ENCODE measurements around the gene LITAFD.
"Not testable (repeated sequence)": the region's sequence is repeated elsewhere in the genome, so short reads cannot be mapped to it uniquely, and the experiment has no call there.

LITAFD gene

GRCh38 chr16:8872071-8872470 is 10.1 kb upstream of the LITAFD start:
- no peaks in the 10 kb centered on the region for H3K27me3 ChIP-seq (ENCODE audit: control insufficient read depth, low read length)
- no peak overlapping the region for H3K27ac ChIP-seq (ENCODE audit: low read depth, low read length)
- peaks cover 11% of the 10 kb centered on the region for H3K79me2 ChIP-seq (ENCODE audit: control insufficient read depth, low read length)
- H3K9me2 ChIP-seq (replicated peaks; ENCODE audit: control insufficient read depth, low read length): no peaks in the 10 kb centered on the region
- H3K4me2 ChIP-seq (ENCODE audit: low read length): no peak overlapping the region
- H3K36me3 ChIP-seq (ENCODE audit: control insufficient read depth, low read length): peaks cover 10% of the 10 kb centered on the region
- peaks cover 35% of the 10 kb centered on the region for H3K4me1 ChIP-seq (ENCODE audit: control insufficient read depth, low read length)
- H3F3A ChIP-seq (ENCODE audit: control insufficient read depth, insufficient read depth): peaks cover 12% of the 10 kb centered on the region
- H4K20me1 ChIP-seq (ENCODE audit: control insufficient read depth, insufficient read depth, low read depth, low read length): no peaks in the 10 kb centered on the region
- H3K4me3 ChIP-seq (ENCODE audit: low read length): no peak overlapping the region
- no peaks in the 10 kb centered on the region for H3K9me3 ChIP-seq (ENCODE audit: control insufficient read depth, insufficient read depth, low read length)
- TF ChIP-seq CTCF (IDR thresholded peaks at IDR 0.05; ENCODE audit: low read depth, low read length, poor library complexity, severe bottlenecking) (no peak), EZH2phosphoT487 (IDR thresholded peaks at IDR 0.05; ENCODE audit: borderline replicate concordance, low read length) (no peak)

GRCh38 chr16:8872967-8873865 is 8.9 kb upstream of the LITAFD start:
- Histone ChIP-seq H3K36me3 (ENCODE audit: control insufficient read depth, low read length) (no peaks in the 10 kb centered on the region), H3K4me3 (ENCODE audit: low read length) (no peak overlapping the region), H3K9me2 (replicated peaks; ENCODE audit: control insufficient read depth, low read length) (no peaks in the 10 kb centered on the region), H3K27ac (ENCODE audit: low read depth, low read length) (no peak overlapping the region), H3K4me1 (ENCODE audit: control insufficient read depth, low read length) (peaks cover 32% of the 10 kb centered on the region), H4K20me1 (ENCODE audit: control insufficient read depth, insufficient read depth, low read depth, low read length) (no peaks in the 10 kb centered on the region), H3K79me2 (ENCODE audit: control insufficient read depth, low read length) (peaks cover under 1% of the 10 kb centered on the region; the same call in 1 of the 2 replicates), H3K9me3 (ENCODE audit: control insufficient read depth, insufficient read depth, low read length) (no peaks in the 10 kb centered on the region), H3K4me2 (ENCODE audit: low read length) (no peak overlapping the region), H3F3A (ENCODE audit: control insufficient read depth, insufficient read depth) (peaks cover 12% of the 10 kb centered on the region), H3K27me3 (ENCODE audit: control insufficient read depth, low read length) (no peaks in the 10 kb centered on the region)
- TF ChIP-seq CTCF (IDR thresholded peaks at IDR 0.05; ENCODE audit: low read depth, low read length, poor library complexity, severe bottlenecking) (peak; percentile 41), EZH2phosphoT487 (IDR thresholded peaks at IDR 0.05; ENCODE audit: borderline replicate concordance, low read length) (no peak)

GRCh38 chr16:8873866-8874195 is 8.3 kb upstream of the LITAFD start:
- H3K9me3 ChIP-seq (ENCODE audit: control insufficient read depth, insufficient read depth, low read length); H3K27ac ChIP-seq (ENCODE audit: low read depth, low read length); H4K20me1 ChIP-seq (ENCODE audit: control insufficient read depth, insufficient read depth, low read depth, low read length); H3K9me2 ChIP-seq (replicated peaks; ENCODE audit: control insufficient read depth, low read length); H3K4me3 ChIP-seq (ENCODE audit: low read length); H3K36me3 ChIP-seq (ENCODE audit: control insufficient read depth, low read length); H3K79me2 ChIP-seq (ENCODE audit: control insufficient read depth, low read length); H3K4me2 ChIP-seq (ENCODE audit: low read length); H3K27me3 ChIP-seq (ENCODE audit: control insufficient read depth, low read length): not testable (repeated sequence)
- peaks cover 32% of the 10 kb centered on the region for H3K4me1 ChIP-seq (ENCODE audit: control insufficient read depth, low read length)
- peaks cover 12% of the 10 kb centered on the region for H3F3A ChIP-seq (ENCODE audit: control insufficient read depth, insufficient read depth)

GRCh38 chr16:8874388-8874787 is 7.8 kb upstream of the LITAFD start:
- H3K79me2 ChIP-seq (ENCODE audit: control insufficient read depth, low read length): no peaks in the 10 kb centered on the region
- H3K27ac ChIP-seq (ENCODE audit: low read depth, low read length): no peak overlapping the region
- no peaks in the 10 kb centered on the region for H3K9me3 ChIP-seq (ENCODE audit: control insufficient read depth, insufficient read depth, low read length)
- no peaks in the 10 kb centered on the region for H3K27me3 ChIP-seq (ENCODE audit: control insufficient read depth, low read length)
- H3K9me2 ChIP-seq (replicated peaks; ENCODE audit: control insufficient read depth, low read length): no peaks in the 10 kb centered on the region
- no peaks in the 10 kb centered on the region for H3K36me3 ChIP-seq (ENCODE audit: control insufficient read depth, low read length)
- H4K20me1 ChIP-seq (ENCODE audit: control insufficient read depth, insufficient read depth, low read depth, low read length): no peaks in the 10 kb centered on the region
- H3F3A ChIP-seq (ENCODE audit: control insufficient read depth, insufficient read depth): peaks cover 12% of the 10 kb centered on the region
- peaks cover 29% of the 10 kb centered on the region for H3K4me1 ChIP-seq (ENCODE audit: control insufficient read depth, low read length)
- H3K4me2 ChIP-seq (ENCODE audit: low read length): no peak overlapping the region
- no peak overlapping the region for H3K4me3 ChIP-seq (ENCODE audit: low read length)
- TF ChIP-seq CTCF (IDR thresholded peaks at IDR 0.05; ENCODE audit: low read depth, low read length, poor library complexity, severe bottlenecking) (no peak), EZH2phosphoT487 (IDR thresholded peaks at IDR 0.05; ENCODE audit: borderline replicate concordance, low read length) (no peak)

GRCh38 chr16:8875317-8875716 is 6.8 kb upstream of the LITAFD start:
- H3K9me2 ChIP-seq (replicated peaks; ENCODE audit: control insufficient read depth, low read length); H3K36me3 ChIP-seq (ENCODE audit: control insufficient read depth, low read length); H3K9me3 ChIP-seq (ENCODE audit: control insufficient read depth, insufficient read depth, low read length); H4K20me1 ChIP-seq (ENCODE audit: control insufficient read depth, insufficient read depth, low read depth, low read length); H3K27ac ChIP-seq (ENCODE audit: low read depth, low read length); H3K27me3 ChIP-seq (ENCODE audit: control insufficient read depth, low read length); H3K4me2 ChIP-seq (ENCODE audit: low read length); H3K4me3 ChIP-seq (ENCODE audit: low read length); H3K79me2 ChIP-seq (ENCODE audit: control insufficient read depth, low read length): not testable (repeated sequence)
- H3K4me1 ChIP-seq (ENCODE audit: control insufficient read depth, low read length): peaks cover 24% of the 10 kb centered on the region
- H3F3A ChIP-seq (ENCODE audit: control insufficient read depth, insufficient read depth): peaks cover 12% of the 10 kb centered on the region
